ENCODE measurements around the gene MLLT6. TPM values are rescaled to one million over a fixed set of nuclear protein-coding genes. Genes with fewer than 3 reads are reported as not detected.

Gene MLLT6
- total RNA-seq, 1 donor from 2014 or later, result 155 TPM

GRCh38 chr17:38751808-38752307, 46.8 kb downstream of the MLLT6 start:
- no peak for TF ChIP-seq CTCF (IDR thresholded peaks at IDR 0.05; ENCODE audit: unreplicated experiment)
- H3K27me3 Mint-ChIP-seq, result no peaks in the 10 kb centered on the region
- peak overlapping the region; percentile 91 for H3K4me3 Mint-ChIP-seq (ENCODE audit: low read depth)
- H3K36me3 Mint-ChIP-seq (ENCODE audit: insufficient read depth), result peaks cover 6% of the 10 kb centered on the region
- no peaks in the 10 kb centered on the region for H3K9me3 Mint-ChIP-seq (ENCODE audit: low read depth)
- peak overlapping the region; percentile 99 for H3K27ac Mint-ChIP-seq
- peaks cover 27% of the 10 kb centered on the region for H3K4me1 Mint-ChIP-seq (ENCODE audit: low read depth)
- DNase-seq (ENCODE audit: low spot score, unreplicated experiment), result peak; percentile 83

GRCh38 chr17:38752308-38753070, 47.4 kb downstream of the MLLT6 start, which contains the start of gene PSMB3:
Gene PSMB3, plus strand, starts transcription at chr17:38752741. Its CDS starts 86 bp downstream, at chr17:38752827.
- Mint-ChIP-seq H3K9me3 (ENCODE audit: low read depth) (no peaks in the 10 kb centered on the region), H3K36me3 (ENCODE audit: insufficient read depth) (peaks cover 6% of the 10 kb centered on the region), H3K27me3 (no peaks in the 10 kb centered on the region), H3K27ac (peak within 1 kb of the TSS; percentile 99), H3K4me3 (ENCODE audit: low read depth) (peak within 1 kb of the TSS; percentile 91), H3K4me1 (ENCODE audit: low read depth) (peaks cover 27% of the 10 kb centered on the region)
- DNase-seq (ENCODE audit: low spot score, unreplicated experiment), result peak; percentile 86
- no peak for TF ChIP-seq CTCF (IDR thresholded peaks at IDR 0.05; ENCODE audit: unreplicated experiment)

- Mint-ChIP-seq H3K4me1 (ENCODE audit: low read depth) (peaks cover 27% of the 10 kb centered on the region), H3K27me3 (no peaks in the 10 kb centered on the region), H3K4me3 (ENCODE audit: low read depth) (peak overlapping the region; percentile 91), H3K27ac (peak overlapping the region; percentile 99), H3K9me3 (ENCODE audit: low read depth) (no peaks in the 10 kb centered on the region), H3K36me3 (ENCODE audit: insufficient read depth) (peaks cover 6% of the 10 kb centered on the region)
- TF ChIP-seq CTCF (IDR thresholded peaks at IDR 0.05; ENCODE audit: unreplicated experiment), result no peak
- DNase-seq (ENCODE audit: low spot score, unreplicated experiment), result no peak
Measured at GRCh38 chr17:38753071-38753506, 48.0 kb downstream of the MLLT6 start.

GRCh38 chr17:38761612-38762011, 56.5 kb downstream of the MLLT6 start:
- H3K4me1 Mint-ChIP-seq (ENCODE audit: low read depth), result no peaks in the 10 kb centered on the region
- no peaks in the 10 kb centered on the region for H3K27me3 Mint-ChIP-seq
- TF ChIP-seq CTCF (IDR thresholded peaks at IDR 0.05; ENCODE audit: unreplicated experiment), result peak; percentile 39
- no peaks in the 10 kb centered on the region for H3K9me3 Mint-ChIP-seq (ENCODE audit: low read depth)
- H3K27ac Mint-ChIP-seq, result peak overlapping the region; percentile 35
- H3K4me3 Mint-ChIP-seq (ENCODE audit: low read depth), result no peak overlapping the region
- H3K36me3 Mint-ChIP-seq (ENCODE audit: insufficient read depth), result peaks cover 27% of the 10 kb centered on the region
- no peak for DNase-seq (ENCODE audit: low spot score, unreplicated experiment)

GRCh38 chr17:38762231-38762630, 57.2 kb downstream of the MLLT6 start:
- TF ChIP-seq CTCF (IDR thresholded peaks at IDR 0.05; ENCODE audit: unreplicated experiment), result no peak
- H3K27ac Mint-ChIP-seq, result no peak overlapping the region
- H3K4me3 Mint-ChIP-seq (ENCODE audit: low read depth), result no peak overlapping the region
- peaks cover 29% of the 10 kb centered on the region for H3K36me3 Mint-ChIP-seq (ENCODE audit: insufficient read depth)
- no peaks in the 10 kb centered on the region for H3K4me1 Mint-ChIP-seq (ENCODE audit: low read depth)
- no peaks in the 10 kb centered on the region for H3K9me3 Mint-ChIP-seq (ENCODE audit: low read depth)
- no peaks in the 10 kb centered on the region for H3K27me3 Mint-ChIP-seq
- DNase-seq (ENCODE audit: low spot score, unreplicated experiment), result no peak

Data from progenitor cell of endocrine pancreas (in vitro differentiated cells).